Astrocyte (in vitro differentiated cells and primary cell): ENCODE data around the gene APP.

Experiments used
- EZH2 ChIP-seq: IDR thresholded peaks from 2 replicates; pipeline ENCODE4 v1.6.1; 2012; ENCODE audit warnings: mild to moderate bottlenecking, low read length, inconsistent platforms; ENCODE audit not compliant: insufficient read depth
- TF ChIP-seq, protein P1 (sequence below): IDR thresholded peaks from 2 replicates; pipeline ENCODE4 v1.5.1; 2011; ENCODE audit warnings: low read depth, mild to moderate bottlenecking, inconsistent platforms, low read length, moderate library complexity; ENCODE audit not compliant: insufficient read depth

DNA sequence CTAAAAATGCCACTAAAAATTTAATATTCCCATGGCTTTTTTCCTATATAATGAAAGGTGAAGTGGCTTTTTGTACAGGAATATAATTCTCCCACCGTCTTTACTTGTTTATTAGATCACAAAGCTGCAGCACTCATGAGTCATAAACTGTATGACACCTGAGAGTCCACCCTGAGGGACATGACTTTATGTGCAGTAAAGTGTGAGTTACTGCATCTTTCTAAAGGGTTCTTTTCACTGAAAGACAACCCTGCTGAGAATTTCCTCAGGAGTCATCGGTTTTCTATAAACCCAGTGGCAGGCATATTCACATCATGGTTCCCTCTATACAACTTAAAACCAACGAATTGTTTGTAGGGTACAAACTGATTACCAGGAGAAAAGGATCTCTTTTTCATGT is 77.4 kb downstream of the APP start:
- TF ChIP-seq, protein P1, sequence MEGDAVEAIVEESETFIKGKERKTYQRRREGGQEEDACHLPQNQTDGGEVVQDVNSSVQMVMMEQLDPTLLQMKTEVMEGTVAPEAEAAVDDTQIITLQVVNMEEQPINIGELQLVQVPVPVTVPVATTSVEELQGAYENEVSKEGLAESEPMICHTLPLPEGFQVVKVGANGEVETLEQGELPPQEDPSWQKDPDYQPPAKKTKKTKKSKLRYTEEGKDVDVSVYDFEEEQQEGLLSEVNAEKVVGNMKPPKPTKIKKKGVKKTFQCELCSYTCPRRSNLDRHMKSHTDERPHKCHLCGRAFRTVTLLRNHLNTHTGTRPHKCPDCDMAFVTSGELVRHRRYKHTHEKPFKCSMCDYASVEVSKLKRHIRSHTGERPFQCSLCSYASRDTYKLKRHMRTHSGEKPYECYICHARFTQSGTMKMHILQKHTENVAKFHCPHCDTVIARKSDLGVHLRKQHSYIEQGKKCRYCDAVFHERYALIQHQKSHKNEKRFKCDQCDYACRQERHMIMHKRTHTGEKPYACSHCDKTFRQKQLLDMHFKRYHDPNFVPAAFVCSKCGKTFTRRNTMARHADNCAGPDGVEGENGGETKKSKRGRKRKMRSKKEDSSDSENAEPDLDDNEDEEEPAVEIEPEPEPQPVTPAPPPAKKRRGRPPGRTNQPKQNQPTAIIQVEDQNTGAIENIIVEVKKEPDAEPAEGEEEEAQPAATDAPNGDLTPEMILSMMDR = no peak
- TF ChIP-seq EZH2 = no peak
